ENCODE results near the gene CYRIA.
A peak's percentile ranks its signal among the peaks of the same experiment; 100 is the strongest.

Gene CYRIA

DNA sequence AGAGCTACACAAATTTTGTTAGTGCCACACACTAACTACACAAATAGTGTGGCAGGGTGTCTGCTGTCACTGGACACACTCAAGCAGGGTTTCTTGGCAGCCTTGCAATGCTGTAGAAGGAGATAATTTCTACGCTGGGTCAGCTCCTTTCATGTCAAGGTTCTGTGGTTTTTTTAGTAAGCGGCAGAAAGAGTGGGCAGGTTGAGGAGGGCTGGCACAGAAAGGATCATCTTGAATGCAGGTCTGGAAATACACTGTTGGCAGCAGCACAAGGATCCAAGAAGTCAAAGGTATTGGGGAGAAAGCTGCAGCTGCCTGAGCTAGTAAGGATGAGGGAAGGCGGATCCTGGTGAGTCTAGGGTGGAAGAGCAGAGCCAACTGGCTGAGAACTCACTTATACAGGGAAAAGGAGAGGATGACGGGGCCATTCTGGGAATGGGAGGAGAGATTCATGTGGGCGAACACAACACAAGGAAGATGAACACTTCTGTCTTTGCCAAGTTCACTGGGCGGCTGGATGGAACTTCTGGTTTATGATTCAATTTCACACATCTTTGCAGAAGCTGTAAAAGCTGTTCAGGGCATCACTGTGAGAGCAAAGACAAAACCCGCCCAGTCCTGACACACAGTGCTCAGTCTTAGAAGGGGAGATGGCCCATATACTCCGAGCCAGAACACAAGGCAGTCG is 16.9 kb upstream of the CYRIA start:
- peaks cover 4% of the 10 kb centered on the region for H3K27me3 Mint-ChIP-seq
- DNase-seq (no peak), ATAC-seq (no peak)
- peaks cover 3% of the 10 kb centered on the region for H3K36me3 Mint-ChIP-seq (ENCODE audit: low read depth)
- no peaks in the 10 kb centered on the region for H3K4me1 Mint-ChIP-seq
- peaks cover 13% of the 10 kb centered on the region for H3K9me3 Mint-ChIP-seq
- H3K27ac Mint-ChIP-seq, result no peak overlapping the region
- H3K4me3 Mint-ChIP-seq, result no peak overlapping the region

DNA sequence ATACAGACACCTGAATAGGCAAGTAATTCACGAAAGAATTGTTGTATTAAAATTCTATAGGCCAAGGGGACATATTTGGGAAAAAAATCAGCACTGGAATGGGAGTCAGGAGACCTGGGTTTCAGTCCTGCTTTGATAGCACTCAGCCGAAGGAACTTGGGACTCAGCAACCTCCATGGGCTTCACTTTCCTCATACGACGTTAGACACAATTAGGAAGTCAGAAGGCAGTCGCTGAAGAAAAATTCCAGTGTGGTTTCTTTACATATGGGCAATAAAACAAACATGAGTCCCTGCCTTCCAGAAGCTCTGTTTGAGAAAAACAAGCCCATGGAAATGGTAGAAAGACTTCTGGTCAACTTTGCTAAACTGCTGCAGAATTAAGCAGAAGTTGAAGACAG is 15.1 kb upstream of the CYRIA start:
- ATAC-seq, result no peak
- H3K4me3 Mint-ChIP-seq, result no peak overlapping the region
- peaks cover 13% of the 10 kb centered on the region for H3K9me3 Mint-ChIP-seq
- peaks cover 3% of the 10 kb centered on the region for H3K36me3 Mint-ChIP-seq (ENCODE audit: low read depth)
- H3K4me1 Mint-ChIP-seq, result no peaks in the 10 kb centered on the region
- DNase-seq, result no peak
- peaks cover 5% of the 10 kb centered on the region for H3K27me3 Mint-ChIP-seq
- no peak overlapping the region for H3K27ac Mint-ChIP-seq

DNA sequence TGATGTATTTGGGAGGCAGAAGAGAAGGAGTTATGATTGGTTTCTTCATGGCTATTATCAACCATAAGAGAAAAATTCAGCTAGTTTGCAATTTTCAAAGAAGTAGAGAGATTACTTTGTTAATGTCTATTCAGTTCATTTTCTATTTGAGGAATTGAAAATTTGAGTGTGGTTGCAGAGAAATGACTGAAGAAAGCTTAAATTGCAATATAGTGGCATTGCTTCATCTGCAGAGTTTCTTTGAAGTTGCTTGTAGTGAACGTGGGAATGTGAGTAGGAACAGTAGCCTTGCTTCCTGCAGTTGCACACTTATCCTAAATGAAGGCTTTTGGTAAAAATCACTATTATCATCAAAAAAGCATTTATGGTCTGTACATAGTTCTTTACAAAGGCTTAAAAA is 14.7 kb upstream of the CYRIA start:
- Mint-ChIP-seq H3K9me3 (peaks cover 13% of the 10 kb centered on the region), H3K4me3 (no peak overlapping the region)

DNA sequence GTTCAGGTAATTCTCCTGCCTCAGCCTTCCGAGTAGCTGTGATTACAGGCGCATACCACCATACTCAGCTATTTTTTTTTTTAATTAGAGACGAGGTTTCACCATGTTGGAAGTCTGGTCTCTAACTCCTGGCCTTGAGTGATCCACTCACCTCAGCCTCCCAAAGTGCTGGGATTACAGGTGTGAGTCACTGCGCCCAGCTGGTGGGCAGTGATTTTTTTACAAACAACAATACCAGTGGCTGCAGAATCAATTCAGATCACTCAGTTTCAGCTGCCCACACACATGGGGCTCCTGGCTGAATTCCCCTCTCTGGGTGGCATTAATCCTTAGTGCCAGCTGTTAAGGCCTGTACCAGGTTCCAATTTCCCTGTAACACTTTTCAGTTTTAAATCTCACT is 13.3 kb upstream of the CYRIA start:
- Mint-ChIP-seq H3K27me3 (peaks cover 4% of the 10 kb centered on the region), H3K9me3 (peaks cover 13% of the 10 kb centered on the region), H3K4me3 (no peak overlapping the region), H3K4me1 (no peaks in the 10 kb centered on the region), H3K27ac (no peak overlapping the region), H3K36me3 (ENCODE audit: low read depth) (peaks cover 3% of the 10 kb centered on the region)
- ATAC-seq (no peak), DNase-seq (no peak)

More for the DNA sequence above, 14.7 kb upstream of the CYRIA start:
- Mint-ChIP-seq H3K4me1 (no peaks in the 10 kb centered on the region), H3K36me3 (ENCODE audit: low read depth) (peaks cover 3% of the 10 kb centered on the region), H3K27ac (no peak overlapping the region), H3K27me3 (peaks cover 5% of the 10 kb centered on the region)
- DNase-seq (no peak), ATAC-seq (no peak)

DNA sequence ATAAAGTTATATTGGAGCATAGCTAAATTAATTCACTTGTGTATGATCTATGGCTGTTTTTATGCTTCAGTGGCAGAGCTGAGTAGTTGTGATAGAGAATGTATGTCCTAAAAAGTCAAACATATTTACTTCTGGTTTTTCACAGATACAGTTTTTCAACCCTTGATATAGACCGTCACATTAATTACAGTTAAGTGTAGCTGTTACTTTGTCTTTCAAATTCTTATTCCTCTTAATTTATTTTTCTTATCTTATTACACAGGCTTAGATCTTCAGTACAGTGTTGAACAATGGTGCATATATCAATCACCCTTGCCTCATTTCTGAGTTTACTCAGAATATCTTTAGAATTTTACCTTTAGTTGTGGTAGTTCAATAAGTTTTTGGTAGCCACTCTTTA is 12.2 kb upstream of the CYRIA start:
- Mint-ChIP-seq H3K27me3 (peaks cover 4% of the 10 kb centered on the region), H3K4me1 (no peaks in the 10 kb centered on the region), H3K9me3 (peaks cover 13% of the 10 kb centered on the region), H3K27ac (no peak overlapping the region), H3K4me3 (no peak overlapping the region), H3K36me3 (ENCODE audit: low read depth) (peaks cover 3% of the 10 kb centered on the region)
- DNase-seq (no peak), ATAC-seq (no peak)

DNA sequence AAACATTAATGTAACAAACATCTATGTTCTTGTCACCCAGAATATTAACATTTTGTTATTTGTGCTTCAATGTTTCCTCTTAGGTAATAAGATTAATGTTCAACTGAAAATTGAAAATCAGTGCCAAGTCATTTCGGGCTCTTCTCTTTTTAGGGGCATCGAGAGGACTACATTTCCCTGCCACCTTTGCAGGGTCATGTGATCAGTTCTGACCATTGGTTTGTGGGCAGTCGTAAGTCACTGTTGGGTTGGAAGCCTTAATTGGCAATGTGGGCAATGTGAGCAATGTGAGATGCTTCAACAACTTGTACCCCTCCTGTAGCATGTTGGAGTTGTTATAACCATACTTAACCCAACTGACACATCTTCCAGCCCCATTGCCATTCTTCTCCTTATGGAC is 10.1 kb upstream of the CYRIA start:
- peaks cover 1% of the 10 kb centered on the region for H3K27me3 Mint-ChIP-seq
- peaks cover 13% of the 10 kb centered on the region for H3K9me3 Mint-ChIP-seq
- DNase-seq, result no peak
- H3K4me1 Mint-ChIP-seq, result no peaks in the 10 kb centered on the region
- H3K36me3 Mint-ChIP-seq (ENCODE audit: low read depth), result peaks cover 3% of the 10 kb centered on the region
- ATAC-seq, result no peak
- H3K4me3 Mint-ChIP-seq, result no peak overlapping the region
- no peak overlapping the region for H3K27ac Mint-ChIP-seq

DNA sequence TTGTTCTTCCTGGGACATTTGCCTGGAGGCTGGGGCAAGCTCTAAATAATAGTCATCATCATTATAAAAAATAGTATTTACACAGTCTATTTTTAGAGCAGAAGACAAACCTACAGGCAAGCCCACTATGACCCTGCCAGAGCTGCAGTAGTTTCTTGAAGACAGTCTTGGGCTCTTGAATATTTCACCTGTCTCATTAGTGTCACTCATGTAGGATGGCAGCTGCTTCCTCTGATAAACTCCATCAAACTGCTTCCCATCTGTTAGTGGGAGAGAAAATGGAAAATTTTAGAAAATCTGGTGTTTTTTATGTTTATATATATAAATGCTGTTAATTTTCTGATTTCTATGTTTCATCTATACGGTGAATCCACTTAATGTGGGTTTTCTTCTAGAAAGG is 8.5 kb upstream of the CYRIA start:
- ATAC-seq, result no peak
- H3K4me3 Mint-ChIP-seq, result no peak overlapping the region
- no peak for DNase-seq
- no peak overlapping the region for H3K27ac Mint-ChIP-seq
- peaks cover 13% of the 10 kb centered on the region for H3K9me3 Mint-ChIP-seq
- H3K36me3 Mint-ChIP-seq (ENCODE audit: low read depth), result peaks cover 3% of the 10 kb centered on the region
- no peaks in the 10 kb centered on the region for H3K4me1 Mint-ChIP-seq
- peaks cover 1% of the 10 kb centered on the region for H3K27me3 Mint-ChIP-seq

DNA sequence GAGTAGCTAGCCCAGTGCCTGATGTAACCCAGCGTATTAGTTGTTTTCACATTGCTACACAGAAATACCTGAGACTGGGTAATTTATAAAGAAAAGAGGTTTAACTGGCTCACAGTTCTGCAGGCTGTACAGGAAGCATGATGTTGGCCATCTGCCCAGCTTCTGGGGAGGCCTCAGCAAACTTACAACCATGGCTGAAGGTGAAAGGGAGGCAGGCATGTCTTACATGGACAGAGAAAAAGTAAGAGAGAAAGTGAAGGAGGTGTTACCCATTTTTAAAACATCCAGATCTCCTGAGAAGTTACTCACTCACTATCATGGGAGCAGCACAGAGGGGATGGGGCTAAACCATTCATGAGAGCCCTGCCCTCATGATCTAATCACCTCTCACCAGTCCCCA is 6.1 kb upstream of the CYRIA start:
- Mint-ChIP-seq H3K4me3 (no peak overlapping the region), H3K27ac (no peak overlapping the region), H3K27me3 (peaks cover 12% of the 10 kb centered on the region), H3K36me3 (ENCODE audit: low read depth) (no peaks in the 10 kb centered on the region), H3K9me3 (no peaks in the 10 kb centered on the region), H3K4me1 (no peaks in the 10 kb centered on the region)
- DNase-seq (no peak), ATAC-seq (no peak)

DNA sequence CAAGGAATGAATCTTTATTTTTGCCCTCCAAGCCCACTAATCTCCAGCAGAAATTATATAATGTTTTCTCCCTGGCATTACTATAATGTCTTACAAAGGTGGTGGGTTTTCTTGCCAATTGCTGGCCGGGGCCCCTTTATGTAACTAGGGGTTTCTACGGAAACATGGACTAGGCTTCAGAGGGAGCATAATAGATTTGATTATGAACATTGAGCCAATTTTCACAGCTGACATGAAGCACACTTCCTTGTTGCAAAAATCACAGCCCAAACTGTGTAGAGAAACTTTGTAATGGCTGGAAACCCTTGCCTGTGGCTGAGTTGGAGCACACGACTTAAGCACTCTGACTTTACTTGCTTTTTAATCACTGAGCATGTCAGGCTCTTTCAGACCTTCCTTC is 3.8 kb upstream of the CYRIA start:
- DNase-seq (no peak), ATAC-seq (no peak)
- Mint-ChIP-seq H3K4me1 (peaks cover 12% of the 10 kb centered on the region), H3K36me3 (ENCODE audit: low read depth) (no peaks in the 10 kb centered on the region), H3K9me3 (no peaks in the 10 kb centered on the region), H3K27ac (no peak overlapping the region), H3K27me3 (peaks cover 27% of the 10 kb centered on the region), H3K4me3 (no peak overlapping the region)

DNA sequence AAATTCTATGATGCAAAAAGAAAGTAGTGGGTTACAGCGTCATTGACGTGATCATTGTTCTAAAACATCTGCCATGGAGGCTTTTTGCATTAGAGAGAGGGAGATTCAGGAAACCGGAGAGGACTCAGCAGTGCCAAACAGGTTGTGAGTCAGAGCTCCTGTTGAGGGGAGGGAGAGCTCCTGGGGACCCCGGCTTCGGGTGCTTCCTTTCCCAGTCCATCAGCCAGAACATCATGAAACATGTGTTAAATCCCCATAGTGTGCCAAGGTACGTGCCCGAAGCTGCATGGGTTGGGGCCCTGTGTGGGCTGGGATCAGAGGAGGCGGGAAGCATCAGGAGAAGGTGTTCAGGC is 791 bp upstream of the CYRIA start:
- no peaks in the 10 kb centered on the region for H3K36me3 Mint-ChIP-seq (ENCODE audit: low read depth)
- H3K27ac Mint-ChIP-seq, result no peak overlapping the region
- H3K4me3 Mint-ChIP-seq, result peak overlapping the region; percentile 71
- H3K4me1 Mint-ChIP-seq, result peaks cover 16% of the 10 kb centered on the region
- DNase-seq, result no peak
- H3K9me3 Mint-ChIP-seq, result no peaks in the 10 kb centered on the region
- ATAC-seq, result no peak
- peaks cover 45% of the 10 kb centered on the region for H3K27me3 Mint-ChIP-seq

DNA sequence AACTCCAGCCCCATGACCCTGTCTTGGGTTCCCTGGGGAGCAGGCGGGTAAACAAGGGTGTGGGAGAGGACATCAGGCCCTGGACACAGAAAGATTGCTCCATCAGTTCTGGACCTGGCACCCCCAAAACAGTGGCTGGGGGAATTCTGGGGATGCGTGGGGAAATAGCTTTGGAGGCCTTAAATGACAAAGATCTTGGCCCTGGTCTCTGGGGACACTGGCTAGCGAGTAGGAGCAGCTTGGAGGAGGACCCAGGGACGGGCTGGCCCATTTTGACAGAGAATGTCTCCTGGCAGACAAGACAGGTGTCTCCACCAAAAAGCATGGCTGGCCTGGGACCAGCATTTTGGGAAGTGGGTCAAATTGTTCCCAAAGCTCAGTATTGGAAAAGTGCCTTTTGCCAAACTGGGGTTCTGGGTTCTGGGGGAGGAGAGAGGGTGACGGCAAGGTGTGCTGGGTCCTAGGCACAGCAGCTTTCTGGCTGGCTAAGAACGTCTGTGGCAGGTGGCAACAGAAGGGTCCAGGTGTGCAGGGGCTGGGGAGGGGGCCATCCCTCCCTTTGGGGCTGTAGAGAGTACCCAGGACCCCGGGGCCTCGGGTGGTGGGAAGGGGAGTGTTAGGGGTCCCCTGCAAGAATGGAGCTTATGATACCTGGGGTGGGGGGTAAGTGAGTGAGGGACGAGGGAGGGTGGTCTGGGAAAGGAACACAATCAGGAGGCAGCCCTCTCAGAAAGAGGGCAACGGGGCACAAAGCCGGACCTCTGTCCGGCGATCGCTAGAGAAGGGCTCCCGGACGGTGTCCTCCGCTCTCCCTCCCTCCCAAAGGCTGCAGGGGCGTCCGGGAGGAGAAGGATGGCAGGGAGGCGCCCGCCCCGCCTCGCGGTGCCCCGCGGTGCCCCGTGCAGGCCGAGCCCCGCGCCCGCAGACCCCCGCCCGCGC is 556 bp downstream of the CYRIA start:
- H3K27me3 Mint-ChIP-seq, result peaks cover 45% of the 10 kb centered on the region
- DNase-seq, result no peak
- no peak overlapping the region for H3K27ac Mint-ChIP-seq

DNA sequence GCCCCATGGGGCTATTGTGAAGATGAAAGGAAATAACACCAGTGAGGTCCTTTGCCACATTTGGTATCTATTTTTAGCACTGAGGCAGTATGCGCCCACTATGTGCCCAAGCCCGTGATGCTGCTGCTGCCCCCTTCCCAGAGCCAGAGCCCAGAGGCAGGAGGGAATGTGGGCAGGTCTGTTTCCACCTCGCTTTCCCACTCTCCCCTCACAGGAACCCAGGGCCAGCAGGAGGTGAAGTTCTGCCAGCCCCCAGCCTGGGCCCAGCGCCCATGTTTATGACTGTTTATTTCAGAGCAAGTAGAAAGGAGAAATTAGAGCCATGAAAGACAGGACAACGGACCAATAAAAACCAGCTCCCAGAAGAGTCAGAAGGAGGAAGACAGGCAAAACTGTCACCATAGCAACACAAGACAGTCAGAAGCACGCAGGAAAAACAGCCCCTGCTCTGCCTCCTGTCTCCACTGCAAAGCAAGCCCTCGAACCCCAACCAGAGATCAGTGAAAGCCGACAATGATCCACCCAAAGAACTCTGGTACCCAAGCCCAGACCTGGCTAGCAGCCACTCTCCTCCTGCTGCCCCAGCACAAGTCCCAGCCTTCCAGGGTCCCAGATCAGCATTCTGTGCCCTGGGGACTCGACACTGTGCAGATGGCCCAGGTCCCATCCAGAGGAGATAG is 1.4 kb downstream of the CYRIA start:
- H3K4me1 Mint-ChIP-seq, result peaks cover 26% of the 10 kb centered on the region
- peak overlapping the region; percentile 74 for H3K4me3 Mint-ChIP-seq
- DNase-seq (no peak), ATAC-seq (no peak)
- no peaks in the 10 kb centered on the region for H3K36me3 Mint-ChIP-seq (ENCODE audit: low read depth)
- no peaks in the 10 kb centered on the region for H3K9me3 Mint-ChIP-seq
- H3K27ac Mint-ChIP-seq, result peak overlapping the region; percentile 59
- peaks cover 45% of the 10 kb centered on the region for H3K27me3 Mint-ChIP-seq

More for the DNA sequence above, 556 bp downstream of the CYRIA start:
- no peaks in the 10 kb centered on the region for H3K9me3 Mint-ChIP-seq
- no peaks in the 10 kb centered on the region for H3K36me3 Mint-ChIP-seq (ENCODE audit: low read depth)
- peaks cover 19% of the 10 kb centered on the region for H3K4me1 Mint-ChIP-seq
- H3K4me3 Mint-ChIP-seq, result peak overlapping the region; percentile 74
- peak; percentile 11 for ATAC-seq

DNA sequence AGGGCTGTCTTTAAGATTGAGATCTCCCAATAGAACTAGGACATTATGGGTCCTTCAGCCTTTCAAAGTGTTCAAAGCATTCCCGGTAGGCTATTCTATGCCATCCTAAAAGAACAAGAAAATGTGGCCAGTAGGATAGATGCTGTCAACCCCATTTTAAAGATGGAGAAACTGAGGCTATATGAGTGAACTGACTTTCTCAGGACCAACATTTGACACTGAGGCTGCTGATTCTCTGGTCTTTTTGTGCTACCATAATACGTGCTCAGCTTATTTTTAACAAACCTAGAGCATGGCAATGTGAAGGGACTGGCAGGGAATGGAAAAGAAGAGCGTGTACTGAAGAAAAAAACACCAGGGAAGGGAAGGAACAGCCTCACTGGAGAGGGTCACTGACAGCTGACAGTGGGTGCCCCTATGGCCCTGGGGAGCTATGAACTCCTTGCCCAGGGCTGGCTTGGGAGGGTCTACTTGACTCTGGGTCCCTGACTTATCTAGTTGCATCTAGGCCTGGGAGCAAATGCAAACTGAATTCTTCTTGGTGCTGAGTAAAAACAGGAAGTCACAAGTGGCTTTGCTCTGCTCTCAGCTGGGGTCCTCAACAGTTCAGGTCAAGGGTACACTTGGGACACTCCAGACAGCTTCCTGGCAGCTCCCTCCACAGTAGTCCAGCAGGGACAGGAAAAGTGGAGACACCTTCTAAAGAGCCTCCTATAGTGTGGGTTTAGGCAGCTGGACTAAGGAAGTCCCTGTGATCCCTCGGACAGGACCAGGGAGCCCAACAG is 2.3 kb downstream of the CYRIA start:
- no peak overlapping the region for H3K27ac Mint-ChIP-seq
- ATAC-seq (no peak), DNase-seq (no peak)
- peaks cover 41% of the 10 kb centered on the region for H3K27me3 Mint-ChIP-seq
- H3K4me1 Mint-ChIP-seq, result peaks cover 32% of the 10 kb centered on the region
- H3K9me3 Mint-ChIP-seq, result no peaks in the 10 kb centered on the region
- no peak overlapping the region for H3K4me3 Mint-ChIP-seq
- no peaks in the 10 kb centered on the region for H3K36me3 Mint-ChIP-seq (ENCODE audit: low read depth)
